Measurements from ENCODE around the gene CCDC9. TPM values are rescaled to one million over a fixed set of nuclear protein-coding genes. Genes with fewer than 3 reads are reported as not detected.

CCDC9 gene
- total and polyA plus RNA-seq, 4 donors, result 1.4 to 8.1 (median 5.4) TPM

DNA sequence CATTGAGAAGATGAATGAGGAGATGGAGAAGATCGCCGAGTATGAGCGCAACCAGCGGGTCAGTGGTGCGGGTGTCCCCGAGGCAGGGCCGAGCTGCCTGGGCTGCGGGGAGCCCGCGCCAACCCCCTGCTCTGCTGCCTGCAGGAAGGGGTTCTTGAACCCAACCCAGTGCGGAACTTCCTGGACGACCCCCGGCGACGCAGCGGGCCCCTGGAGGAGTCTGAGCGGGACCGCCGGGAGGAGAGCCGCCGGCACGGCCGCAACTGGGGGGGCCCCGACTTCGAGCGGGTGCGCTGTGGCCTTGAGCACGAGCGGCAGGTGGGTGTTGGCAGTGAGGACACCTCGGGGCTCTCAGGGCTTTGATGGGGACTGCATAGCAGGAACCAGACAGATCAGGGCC, 8.3 kb downstream of the CCDC9 start:
- WGBS, result 97% methylated on average over 30 of the region's 30 CpGs

DNA sequence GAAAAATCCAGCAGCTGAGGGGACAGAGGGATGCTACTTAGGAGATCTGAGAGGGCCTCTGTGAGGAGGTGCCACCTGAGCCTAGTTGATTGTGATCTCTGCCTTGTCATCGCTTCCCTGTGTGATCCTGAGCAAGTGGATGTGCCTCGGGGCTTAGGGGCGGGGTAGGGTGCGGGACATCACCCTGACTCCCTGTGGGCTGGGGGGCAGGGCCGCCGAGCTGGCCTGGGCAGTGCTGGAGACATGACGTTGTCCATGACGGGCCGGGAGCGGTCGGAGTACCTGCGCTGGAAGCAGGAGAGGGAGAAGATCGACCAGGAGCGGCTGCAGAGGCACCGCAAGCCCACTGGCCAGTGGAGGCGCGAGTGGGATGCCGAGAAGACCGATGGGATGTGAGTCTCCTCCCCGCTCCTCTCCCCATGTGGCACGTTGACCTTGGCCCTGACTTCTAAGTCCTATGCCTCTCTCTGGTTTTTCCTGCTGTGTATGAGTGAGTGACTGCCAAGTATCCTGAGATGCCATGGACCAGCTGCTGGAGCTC, 10.1 kb downstream of the CCDC9 start:
- no peaks in the 10 kb centered on the region for H3K9me3 ChIP-seq (ENCODE audit: control insufficient read depth in 4 of 4, low read length in 3 of 4)
- DNase-seq (ENCODE audit: low spot score), result no peak
- no peak overlapping the region for H3K4me3 ChIP-seq (ENCODE audit: low read depth in 1 of 3, low read length in 3 of 3)
- peaks cover 19 to 61% (median 27%) of the 10 kb centered on the region in 4 donors for H3K36me3 ChIP-seq (ENCODE audit: control insufficient read depth in 4 of 4, insufficient read depth in 3 of 4, low read depth in 1 of 4, low read length in 3 of 4)
- H3K27ac ChIP-seq (ENCODE audit: low read depth in 1 of 2, low read length in 2 of 2), result no peak overlapping the region
- H3K4me1 ChIP-seq (ENCODE audit: control insufficient read depth in 4 of 4, insufficient read depth in 4 of 4, low read length in 3 of 4), result peaks cover 0 to 5% (median 0%) of the 10 kb centered on the region in 4 donors
- WGBS, result 97% methylated on average over 21 of the region's 21 CpGs
- no peaks in the 10 kb centered on the region for H3K27me3 ChIP-seq (ENCODE audit: control insufficient read depth in 4 of 4, insufficient read depth in 4 of 4, low read length in 3 of 4)
- TF ChIP-seq RXRA (IDR thresholded peaks at IDR 0.05) (no peak), HNF4G (IDR thresholded peaks at IDR 0.05) (no peak), YY1 (IDR thresholded peaks at IDR 0.05) (no peak), JUND (IDR thresholded peaks at IDR 0.05) (no peak), TAF1 (conservative IDR thresholded peaks at IDR 0.05) (no peak), RAD21 (IDR thresholded peaks at IDR 0.05) (no peak), FOXA2 (IDR thresholded peaks at IDR 0.05) (no peak), GABPA (IDR thresholded peaks at IDR 0.05 in 1 of 2, conservative IDR thresholded peaks at IDR 0.05 in 1 of 2) (no peak), NR2F2 (IDR thresholded peaks at IDR 0.05) (no peak), SP1 (IDR thresholded peaks at IDR 0.05) (no peak), FOXA1 (IDR thresholded peaks at IDR 0.05) (no peak), EGR1 (IDR thresholded peaks at IDR 0.05; ENCODE audit: low read depth in 2 of 2) (no peak)
- TF ChIP-seq, protein P1, sequence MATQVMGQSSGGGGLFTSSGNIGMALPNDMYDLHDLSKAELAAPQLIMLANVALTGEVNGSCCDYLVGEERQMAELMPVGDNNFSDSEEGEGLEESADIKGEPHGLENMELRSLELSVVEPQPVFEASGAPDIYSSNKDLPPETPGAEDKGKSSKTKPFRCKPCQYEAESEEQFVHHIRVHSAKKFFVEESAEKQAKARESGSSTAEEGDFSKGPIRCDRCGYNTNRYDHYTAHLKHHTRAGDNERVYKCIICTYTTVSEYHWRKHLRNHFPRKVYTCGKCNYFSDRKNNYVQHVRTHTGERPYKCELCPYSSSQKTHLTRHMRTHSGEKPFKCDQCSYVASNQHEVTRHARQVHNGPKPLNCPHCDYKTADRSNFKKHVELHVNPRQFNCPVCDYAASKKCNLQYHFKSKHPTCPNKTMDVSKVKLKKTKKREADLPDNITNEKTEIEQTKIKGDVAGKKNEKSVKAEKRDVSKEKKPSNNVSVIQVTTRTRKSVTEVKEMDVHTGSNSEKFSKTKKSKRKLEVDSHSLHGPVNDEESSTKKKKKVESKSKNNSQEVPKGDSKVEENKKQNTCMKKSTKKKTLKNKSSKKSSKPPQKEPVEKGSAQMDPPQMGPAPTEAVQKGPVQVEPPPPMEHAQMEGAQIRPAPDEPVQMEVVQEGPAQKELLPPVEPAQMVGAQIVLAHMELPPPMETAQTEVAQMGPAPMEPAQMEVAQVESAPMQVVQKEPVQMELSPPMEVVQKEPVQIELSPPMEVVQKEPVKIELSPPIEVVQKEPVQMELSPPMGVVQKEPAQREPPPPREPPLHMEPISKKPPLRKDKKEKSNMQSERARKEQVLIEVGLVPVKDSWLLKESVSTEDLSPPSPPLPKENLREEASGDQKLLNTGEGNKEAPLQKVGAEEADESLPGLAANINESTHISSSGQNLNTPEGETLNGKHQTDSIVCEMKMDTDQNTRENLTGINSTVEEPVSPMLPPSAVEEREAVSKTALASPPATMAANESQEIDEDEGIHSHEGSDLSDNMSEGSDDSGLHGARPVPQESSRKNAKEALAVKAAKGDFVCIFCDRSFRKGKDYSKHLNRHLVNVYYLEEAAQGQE (IDR thresholded peaks at IDR 0.05), result no peak
- TF ChIP-seq, protein P2, sequence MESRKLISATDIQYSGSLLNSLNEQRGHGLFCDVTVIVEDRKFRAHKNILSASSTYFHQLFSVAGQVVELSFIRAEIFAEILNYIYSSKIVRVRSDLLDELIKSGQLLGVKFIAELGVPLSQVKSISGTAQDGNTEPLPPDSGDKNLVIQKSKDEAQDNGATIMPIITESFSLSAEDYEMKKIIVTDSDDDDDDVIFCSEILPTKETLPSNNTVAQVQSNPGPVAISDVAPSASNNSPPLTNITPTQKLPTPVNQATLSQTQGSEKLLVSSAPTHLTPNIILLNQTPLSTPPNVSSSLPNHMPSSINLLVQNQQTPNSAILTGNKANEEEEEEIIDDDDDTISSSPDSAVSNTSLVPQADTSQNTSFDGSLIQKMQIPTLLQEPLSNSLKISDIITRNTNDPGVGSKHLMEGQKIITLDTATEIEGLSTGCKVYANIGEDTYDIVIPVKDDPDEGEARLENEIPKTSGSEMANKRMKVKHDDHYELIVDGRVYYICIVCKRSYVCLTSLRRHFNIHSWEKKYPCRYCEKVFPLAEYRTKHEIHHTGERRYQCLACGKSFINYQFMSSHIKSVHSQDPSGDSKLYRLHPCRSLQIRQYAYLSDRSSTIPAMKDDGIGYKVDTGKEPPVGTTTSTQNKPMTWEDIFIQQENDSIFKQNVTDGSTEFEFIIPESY (IDR thresholded peaks at IDR 0.05), result no peak
- TF ChIP-seq, protein P3, sequence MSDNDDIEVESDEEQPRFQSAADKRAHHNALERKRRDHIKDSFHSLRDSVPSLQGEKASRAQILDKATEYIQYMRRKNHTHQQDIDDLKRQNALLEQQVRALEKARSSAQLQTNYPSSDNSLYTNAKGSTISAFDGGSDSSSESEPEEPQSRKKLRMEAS (IDR thresholded peaks at IDR 0.05), result no peak
- TF ChIP-seq, protein P4, sequence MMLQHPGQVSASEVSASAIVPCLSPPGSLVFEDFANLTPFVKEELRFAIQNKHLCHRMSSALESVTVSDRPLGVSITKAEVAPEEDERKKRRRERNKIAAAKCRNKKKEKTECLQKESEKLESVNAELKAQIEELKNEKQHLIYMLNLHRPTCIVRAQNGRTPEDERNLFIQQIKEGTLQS (IDR thresholded peaks at IDR 0.05), result no peak
- no peak overlapping the region for H3K9ac ChIP-seq (ENCODE audit: low read depth in 1 of 2, low read length in 2 of 2)

More for the DNA sequence above, 8.3 kb downstream of the CCDC9 start:
- TF ChIP-seq, protein P3 (IDR thresholded peaks at IDR 0.05), result no peak
- H3K9ac ChIP-seq (ENCODE audit: low read depth in 1 of 2, low read length in 2 of 2), result no peak overlapping the region
- no peak overlapping the region for H3K4me3 ChIP-seq (ENCODE audit: low read depth in 1 of 3, low read length in 3 of 3)
- H3K4me1 ChIP-seq (ENCODE audit: control insufficient read depth in 4 of 4, insufficient read depth in 4 of 4, low read length in 3 of 4), result peaks cover 0 to 5% (median 0%) of the 10 kb centered on the region in 4 donors
- H3K27ac ChIP-seq (ENCODE audit: low read depth in 1 of 2, low read length in 2 of 2), result no peak overlapping the region
- no peaks in the 10 kb centered on the region for H3K9me3 ChIP-seq (ENCODE audit: control insufficient read depth in 4 of 4, low read length in 3 of 4)
- no peaks in the 10 kb centered on the region for H3K27me3 ChIP-seq (ENCODE audit: control insufficient read depth in 4 of 4, insufficient read depth in 4 of 4, low read length in 3 of 4)
- no peak for DNase-seq (ENCODE audit: low spot score)
- H3K36me3 ChIP-seq (ENCODE audit: control insufficient read depth in 4 of 4, insufficient read depth in 3 of 4, low read depth in 1 of 4, low read length in 3 of 4), result peaks cover 11 to 63% (median 25%) of the 10 kb centered on the region in 4 donors
